PFSK-1 (cell line): Measurements from ENCODE around the gene OPCML.

Source experiments
- FOXP2 ChIP-seq: optimal IDR thresholded peaks from 2 replicates; pipeline ENCODE3; 2011; ENCODE audit warnings: borderline replicate concordance, control low read depth, inconsistent platforms; ENCODE audit not compliant: insufficient read depth; ENCODE audit errors: extremely low read length, extremely low read depth
- POLR2AphosphoS5 ChIP-seq: IDR thresholded peaks from 2 replicates; pipeline ENCODE4 v1.6.1; 2012; ENCODE audit warnings: low read depth, mild to moderate bottlenecking, control low read depth, low read length, moderate library complexity
- SIN3A ChIP-seq: IDR thresholded peaks from 2 replicates; pipeline ENCODE4 v1.6.1; 2012; ENCODE audit warnings: mild to moderate bottlenecking, low read length, moderate library complexity, borderline replicate concordance; ENCODE audit not compliant: insufficient read depth
- TAF1 ChIP-seq: IDR thresholded peaks from 2 replicates; pipeline ENCODE4 v1.6.1; 2012; ENCODE audit warnings: low read length, control low read depth, borderline replicate concordance; ENCODE audit not compliant: insufficient read depth
- TF ChIP-seq, protein P1 (sequence below), 2 experiments: IDR thresholded peaks; 2 replicates each; pipeline versions ENCODE4 v1.6.1 to v1.8.0; 2011 to 2012; ENCODE audit warnings: low read depth in 2 of 2, low read length in 2 of 2, control low read depth in 1 of 2, inconsistent platforms in 1 of 2, mild to moderate bottlenecking in 1 of 2, moderate library complexity in 1 of 2; ENCODE audit not compliant: insufficient read depth in 1 of 2

OPCML gene

DNA sequence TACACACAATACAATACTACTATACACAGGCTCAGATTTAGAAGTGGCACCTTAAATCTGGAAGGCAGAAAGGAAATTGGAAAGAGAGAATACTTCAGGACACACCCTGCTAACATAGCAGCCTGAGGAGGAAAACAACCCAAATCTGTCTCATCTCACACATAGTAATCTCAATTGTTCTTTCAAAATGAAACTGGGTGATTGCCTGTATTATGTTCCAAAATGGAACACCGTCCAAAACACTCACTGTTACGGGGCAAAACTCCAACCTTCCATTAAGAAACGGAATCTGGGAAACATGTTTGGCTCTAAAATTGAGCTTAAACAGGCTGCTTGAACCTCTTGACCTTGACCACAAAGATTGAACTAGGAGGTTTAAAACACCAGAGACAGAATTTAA lies 572.6 kb downstream of the OPCML start:
- TF ChIP-seq POLR2AphosphoS5 = no peak
- TF ChIP-seq, protein P1, sequence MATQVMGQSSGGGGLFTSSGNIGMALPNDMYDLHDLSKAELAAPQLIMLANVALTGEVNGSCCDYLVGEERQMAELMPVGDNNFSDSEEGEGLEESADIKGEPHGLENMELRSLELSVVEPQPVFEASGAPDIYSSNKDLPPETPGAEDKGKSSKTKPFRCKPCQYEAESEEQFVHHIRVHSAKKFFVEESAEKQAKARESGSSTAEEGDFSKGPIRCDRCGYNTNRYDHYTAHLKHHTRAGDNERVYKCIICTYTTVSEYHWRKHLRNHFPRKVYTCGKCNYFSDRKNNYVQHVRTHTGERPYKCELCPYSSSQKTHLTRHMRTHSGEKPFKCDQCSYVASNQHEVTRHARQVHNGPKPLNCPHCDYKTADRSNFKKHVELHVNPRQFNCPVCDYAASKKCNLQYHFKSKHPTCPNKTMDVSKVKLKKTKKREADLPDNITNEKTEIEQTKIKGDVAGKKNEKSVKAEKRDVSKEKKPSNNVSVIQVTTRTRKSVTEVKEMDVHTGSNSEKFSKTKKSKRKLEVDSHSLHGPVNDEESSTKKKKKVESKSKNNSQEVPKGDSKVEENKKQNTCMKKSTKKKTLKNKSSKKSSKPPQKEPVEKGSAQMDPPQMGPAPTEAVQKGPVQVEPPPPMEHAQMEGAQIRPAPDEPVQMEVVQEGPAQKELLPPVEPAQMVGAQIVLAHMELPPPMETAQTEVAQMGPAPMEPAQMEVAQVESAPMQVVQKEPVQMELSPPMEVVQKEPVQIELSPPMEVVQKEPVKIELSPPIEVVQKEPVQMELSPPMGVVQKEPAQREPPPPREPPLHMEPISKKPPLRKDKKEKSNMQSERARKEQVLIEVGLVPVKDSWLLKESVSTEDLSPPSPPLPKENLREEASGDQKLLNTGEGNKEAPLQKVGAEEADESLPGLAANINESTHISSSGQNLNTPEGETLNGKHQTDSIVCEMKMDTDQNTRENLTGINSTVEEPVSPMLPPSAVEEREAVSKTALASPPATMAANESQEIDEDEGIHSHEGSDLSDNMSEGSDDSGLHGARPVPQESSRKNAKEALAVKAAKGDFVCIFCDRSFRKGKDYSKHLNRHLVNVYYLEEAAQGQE (IDR thresholded peaks at IDR 0.05; ENCODE audit: insufficient read depth in 1 of 2, low read depth in 2 of 2, low read length in 2 of 2) = no peak
- no peak for TF ChIP-seq SIN3A
- no peak for TF ChIP-seq FOXP2
- TF ChIP-seq TAF1 = no peak

DNA sequence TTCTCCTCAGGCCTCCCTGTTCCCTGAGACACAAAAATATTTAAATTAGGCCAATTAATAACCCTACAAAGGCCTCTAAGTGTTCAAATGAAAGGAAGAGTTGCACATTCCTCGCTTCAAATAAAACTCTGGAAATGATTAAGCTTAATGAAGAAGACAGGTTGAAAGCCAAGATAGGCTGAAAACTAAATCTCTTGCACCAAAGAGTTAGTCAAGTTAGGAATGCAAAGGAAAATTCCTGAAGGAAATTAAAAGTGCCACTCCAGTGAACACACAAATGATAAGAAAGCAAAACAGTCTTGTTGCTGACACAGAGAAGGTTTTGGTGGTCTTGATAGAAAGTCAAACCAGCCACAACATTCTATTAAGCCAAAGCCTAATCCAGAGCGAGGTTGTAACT lies 574.4 kb downstream of the OPCML start:
- TF ChIP-seq POLR2AphosphoS5 (no peak), SIN3A (no peak), TAF1 (no peak), FOXP2 (no peak)
- TF ChIP-seq, protein P1 (IDR thresholded peaks at IDR 0.05; ENCODE audit: insufficient read depth in 1 of 2, low read depth in 2 of 2, low read length in 2 of 2) = no peak

DNA sequence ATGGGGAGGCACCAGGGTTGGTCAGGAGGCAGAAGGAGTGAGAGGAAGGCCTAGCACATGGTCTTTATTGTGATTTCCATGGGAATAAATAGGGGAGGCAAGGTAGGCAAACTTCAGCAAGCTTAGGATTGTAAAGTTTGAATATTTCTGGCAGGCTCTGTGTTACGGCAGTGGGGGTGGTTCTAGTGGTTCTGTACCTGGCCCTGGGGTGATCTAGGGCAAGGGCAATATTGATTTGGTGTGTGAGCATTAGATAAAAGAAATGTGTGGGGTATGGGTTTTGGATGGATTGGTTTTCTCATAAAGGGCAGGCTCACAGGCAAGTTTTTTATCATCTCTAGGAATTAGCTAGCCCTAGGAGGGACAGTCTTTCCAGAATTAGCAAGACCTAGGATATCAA lies 584.0 kb downstream of the OPCML start:
- TF ChIP-seq FOXP2 = no peak

DNA sequence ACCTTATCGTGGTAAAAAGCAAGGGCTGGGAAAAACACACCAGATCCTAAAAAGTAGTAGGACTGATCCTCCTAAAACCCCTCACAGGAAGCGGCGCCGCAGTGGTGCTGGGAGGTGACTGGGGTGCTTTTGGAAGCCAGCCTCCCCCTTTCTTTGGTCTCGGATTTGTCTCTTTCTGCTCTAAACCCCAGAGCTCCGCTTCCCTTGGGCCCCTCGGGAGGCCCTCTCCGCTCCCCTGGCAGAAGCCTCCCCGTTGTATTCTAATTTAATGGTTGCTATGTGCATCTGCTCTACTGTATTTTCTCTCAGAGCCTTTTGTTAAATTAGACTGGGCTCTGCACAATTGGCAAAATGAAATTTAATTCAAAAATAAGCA lies 587.7 kb downstream of the OPCML start:
- TF ChIP-seq TAF1 = no peak
- TF ChIP-seq, protein P1 (IDR thresholded peaks at IDR 0.05; ENCODE audit: insufficient read depth in 1 of 2, low read depth in 2 of 2, low read length in 2 of 2) = no peak
- no peak for TF ChIP-seq POLR2AphosphoS5
- no peak for TF ChIP-seq FOXP2
- TF ChIP-seq SIN3A = no peak

DNA sequence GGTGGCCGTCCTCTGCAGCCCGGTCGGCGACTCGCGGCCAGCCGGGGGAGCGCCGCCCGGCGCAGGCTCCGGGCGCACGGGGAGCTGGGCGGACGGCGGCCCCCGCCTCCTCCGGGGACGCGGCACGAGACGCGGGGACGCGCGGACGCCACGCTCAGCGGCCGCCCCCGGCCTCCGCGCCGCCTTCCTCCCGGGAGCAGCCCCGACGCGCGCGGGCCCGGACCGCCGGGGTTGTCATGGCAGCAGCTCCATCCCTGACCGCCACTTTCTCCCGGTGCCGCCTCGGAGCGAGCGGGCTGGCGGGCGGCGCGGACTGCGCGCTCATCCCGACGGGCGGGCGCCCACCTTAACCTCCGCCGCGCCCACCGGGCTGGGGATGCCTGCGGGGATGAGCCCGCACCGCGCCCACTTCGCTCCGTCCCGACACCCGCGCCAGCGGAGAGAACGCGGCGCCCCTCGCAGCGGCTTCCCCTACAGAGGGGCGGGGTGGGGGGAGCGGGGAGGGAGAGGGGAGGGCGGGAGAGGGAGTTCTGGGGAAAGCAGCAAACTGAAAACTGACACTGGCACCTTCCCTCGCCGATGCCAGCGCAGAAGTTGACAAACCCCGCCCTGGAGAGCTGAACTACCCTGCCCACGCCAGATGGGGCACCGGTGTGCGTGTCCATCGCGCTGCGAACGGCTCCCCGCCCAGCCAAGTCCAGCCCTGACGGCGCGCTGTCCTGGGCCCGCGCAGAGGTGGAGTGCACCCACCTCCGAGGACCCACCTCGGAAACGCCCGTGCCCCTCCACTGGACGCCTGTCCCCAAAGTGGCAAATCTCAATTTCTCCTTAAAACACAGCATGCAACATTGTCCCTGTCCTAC lies 588.4 kb downstream of the OPCML start:
- TF ChIP-seq TAF1 (no peak), FOXP2 (no peak), SIN3A (no peak)
- TF ChIP-seq, protein P1 (IDR thresholded peaks at IDR 0.05; ENCODE audit: insufficient read depth in 1 of 2, low read depth in 2 of 2, low read length in 2 of 2) = no peak
